ENCODE data around the gene POU2AF1.
"Not testable (repeated sequence)": the region's sequence is repeated elsewhere in the genome, so short reads cannot be mapped to it uniquely, and the experiment has no call there.

GRCh38 chr11:111401957-111402356 is 22.9 kb upstream of the POU2AF1 start:
- TF ChIP-seq CTCF, POLR2A (IDR thresholded peaks at IDR 0.05): not testable (repeated sequence)

All from esophagus squamous epithelium (tissue), 4 donors.